ENCODE measurements around the gene SLCO4A1.

Gene SLCO4A1

DNA sequence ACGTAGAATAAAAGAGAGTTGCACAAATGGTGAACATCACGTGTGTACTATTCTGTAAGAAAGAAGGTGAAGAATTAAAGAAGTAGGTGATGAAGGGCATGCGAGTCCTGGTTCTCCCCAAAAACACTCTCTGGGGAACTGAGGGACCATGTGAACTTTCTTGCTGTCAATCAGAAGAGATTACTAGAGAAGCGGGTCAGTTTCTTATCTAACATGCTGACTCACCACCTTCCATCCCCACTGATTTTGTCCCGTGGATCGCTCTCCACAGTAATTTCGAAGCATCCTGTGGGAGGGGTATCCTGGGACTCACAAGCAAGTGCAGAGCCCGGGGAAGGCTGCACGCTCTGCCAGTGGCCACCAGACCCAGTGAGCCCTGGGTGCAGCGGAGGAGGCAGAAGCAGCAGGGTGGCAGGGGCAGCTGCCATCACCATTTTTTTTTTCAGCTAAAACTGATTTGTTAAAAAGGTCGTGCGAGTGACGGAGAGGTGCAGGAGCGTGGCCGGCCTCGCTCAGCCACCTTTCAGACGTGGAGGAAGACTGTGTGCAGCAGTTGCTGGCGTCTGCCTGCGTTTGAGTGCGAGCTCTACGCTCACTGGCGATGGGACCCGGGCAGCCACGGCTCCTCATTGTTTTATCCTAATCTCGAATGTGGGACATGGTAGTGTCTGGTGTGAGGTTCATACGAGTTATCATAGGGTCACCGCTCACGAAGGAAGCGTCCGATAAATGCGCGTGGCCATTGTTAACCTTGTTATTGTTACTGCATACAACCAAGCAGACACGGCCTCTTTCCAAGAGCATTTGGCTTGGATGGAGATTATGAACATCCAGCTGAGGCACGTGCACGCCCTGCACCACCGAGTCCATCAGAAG lies 28.0 kb upstream of the SLCO4A1 start:
- no peak for DNase-seq
- TF ChIP-seq, protein P1, sequence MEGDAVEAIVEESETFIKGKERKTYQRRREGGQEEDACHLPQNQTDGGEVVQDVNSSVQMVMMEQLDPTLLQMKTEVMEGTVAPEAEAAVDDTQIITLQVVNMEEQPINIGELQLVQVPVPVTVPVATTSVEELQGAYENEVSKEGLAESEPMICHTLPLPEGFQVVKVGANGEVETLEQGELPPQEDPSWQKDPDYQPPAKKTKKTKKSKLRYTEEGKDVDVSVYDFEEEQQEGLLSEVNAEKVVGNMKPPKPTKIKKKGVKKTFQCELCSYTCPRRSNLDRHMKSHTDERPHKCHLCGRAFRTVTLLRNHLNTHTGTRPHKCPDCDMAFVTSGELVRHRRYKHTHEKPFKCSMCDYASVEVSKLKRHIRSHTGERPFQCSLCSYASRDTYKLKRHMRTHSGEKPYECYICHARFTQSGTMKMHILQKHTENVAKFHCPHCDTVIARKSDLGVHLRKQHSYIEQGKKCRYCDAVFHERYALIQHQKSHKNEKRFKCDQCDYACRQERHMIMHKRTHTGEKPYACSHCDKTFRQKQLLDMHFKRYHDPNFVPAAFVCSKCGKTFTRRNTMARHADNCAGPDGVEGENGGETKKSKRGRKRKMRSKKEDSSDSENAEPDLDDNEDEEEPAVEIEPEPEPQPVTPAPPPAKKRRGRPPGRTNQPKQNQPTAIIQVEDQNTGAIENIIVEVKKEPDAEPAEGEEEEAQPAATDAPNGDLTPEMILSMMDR (IDR thresholded peaks at IDR 0.05; ENCODE audit: low read depth, low read length) = no peak
- no peaks in the 10 kb centered on the region; the same call in 1 of the 2 replicates for H3K4me1 ChIP-seq

DNA sequence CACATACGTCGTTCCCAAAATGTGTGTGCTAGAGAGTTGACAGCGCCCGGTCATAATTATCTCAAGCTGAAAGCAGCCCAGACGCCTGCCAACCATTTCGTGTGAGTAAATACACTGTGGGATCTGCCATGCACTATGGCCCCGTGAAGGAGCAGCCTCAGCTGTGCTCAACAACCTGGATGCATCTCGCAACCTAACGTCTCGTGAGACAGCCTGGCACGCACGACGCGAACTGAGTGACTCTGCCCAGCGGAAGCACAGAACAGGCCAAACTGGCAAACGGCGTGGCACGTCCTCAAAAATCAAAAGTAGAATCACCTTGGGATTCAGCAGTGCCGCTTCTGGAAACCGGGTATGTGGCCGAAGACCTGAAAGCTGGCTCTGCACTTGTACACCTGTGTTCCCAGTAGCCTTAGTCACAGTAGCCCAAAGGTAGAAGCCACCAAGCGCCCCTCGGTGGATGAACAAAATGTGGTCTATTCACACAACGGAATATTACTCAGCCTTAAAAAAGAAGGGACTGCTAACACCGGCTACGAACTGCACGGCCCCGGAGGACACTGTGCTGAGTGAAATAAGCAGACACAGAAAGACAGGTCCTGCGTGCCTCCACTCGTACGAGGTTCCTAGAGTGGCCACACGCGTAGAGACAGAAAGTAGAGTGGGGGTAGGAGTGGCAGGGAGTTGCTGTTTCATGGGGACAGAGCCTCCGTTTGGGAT lies 27.2 kb upstream of the SLCO4A1 start:
- H3K9me3 ChIP-seq = peaks cover 2% of the 10 kb centered on the region; the same call in 1 of the 2 replicates
- no peaks in the 10 kb centered on the region; the same call in 1 of the 2 replicates for H3K4me1 ChIP-seq
- no peak for DNase-seq
- TF ChIP-seq, protein P1 (IDR thresholded peaks at IDR 0.05; ENCODE audit: low read depth, low read length) = no peak
- H3K27me3 ChIP-seq = no peaks in the 10 kb centered on the region
- no peaks in the 10 kb centered on the region for H3K36me3 ChIP-seq
- H3K4me3 ChIP-seq (ENCODE audit: low read depth, low read length) = no peak overlapping the region

More for the DNA sequence above, 28.0 kb upstream of the SLCO4A1 start:
- Histone ChIP-seq H3K36me3 (no peaks in the 10 kb centered on the region), H3K27me3 (no peaks in the 10 kb centered on the region), H3K9me3 (peaks cover 2% of the 10 kb centered on the region; the same call in 1 of the 2 replicates), H3K4me3 (ENCODE audit: low read depth, low read length) (no peak overlapping the region)

DNA sequence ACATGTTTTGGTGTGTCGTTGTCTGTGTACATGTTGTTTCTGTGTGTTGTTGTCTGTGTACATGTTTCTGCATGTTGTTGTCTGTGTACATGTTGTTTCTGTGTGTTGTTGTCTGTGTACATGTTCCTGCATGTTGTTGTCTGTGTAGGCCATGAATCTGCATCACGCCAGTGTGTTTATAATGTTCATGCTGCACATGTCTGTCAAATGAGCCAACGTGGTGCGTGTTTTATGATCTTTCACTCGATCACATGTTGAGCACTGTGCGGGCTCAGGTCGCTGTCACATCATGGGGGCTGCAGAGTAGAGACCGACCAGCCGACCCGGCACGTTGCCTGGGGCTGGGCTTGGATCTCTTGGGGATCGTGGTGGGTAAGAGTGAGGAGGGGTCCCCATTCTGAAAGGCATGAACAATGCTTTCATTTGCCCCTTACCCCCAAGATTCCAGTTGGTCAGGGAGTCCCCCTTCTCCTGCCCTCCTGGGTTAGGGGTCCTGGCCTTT lies 26.5 kb upstream of the SLCO4A1 start:
- DNase-seq = no peak
- TF ChIP-seq, protein P1 (IDR thresholded peaks at IDR 0.05; ENCODE audit: low read depth, low read length) = no peak
- Histone ChIP-seq H3K4me3 (ENCODE audit: low read depth, low read length) (no peak overlapping the region), H3K4me1 (no peaks in the 10 kb centered on the region; the same call in 1 of the 2 replicates), H3K36me3 (no peaks in the 10 kb centered on the region), H3K9me3 (peaks cover 2% of the 10 kb centered on the region; the same call in 1 of the 2 replicates), H3K27me3 (no peaks in the 10 kb centered on the region)

DNA sequence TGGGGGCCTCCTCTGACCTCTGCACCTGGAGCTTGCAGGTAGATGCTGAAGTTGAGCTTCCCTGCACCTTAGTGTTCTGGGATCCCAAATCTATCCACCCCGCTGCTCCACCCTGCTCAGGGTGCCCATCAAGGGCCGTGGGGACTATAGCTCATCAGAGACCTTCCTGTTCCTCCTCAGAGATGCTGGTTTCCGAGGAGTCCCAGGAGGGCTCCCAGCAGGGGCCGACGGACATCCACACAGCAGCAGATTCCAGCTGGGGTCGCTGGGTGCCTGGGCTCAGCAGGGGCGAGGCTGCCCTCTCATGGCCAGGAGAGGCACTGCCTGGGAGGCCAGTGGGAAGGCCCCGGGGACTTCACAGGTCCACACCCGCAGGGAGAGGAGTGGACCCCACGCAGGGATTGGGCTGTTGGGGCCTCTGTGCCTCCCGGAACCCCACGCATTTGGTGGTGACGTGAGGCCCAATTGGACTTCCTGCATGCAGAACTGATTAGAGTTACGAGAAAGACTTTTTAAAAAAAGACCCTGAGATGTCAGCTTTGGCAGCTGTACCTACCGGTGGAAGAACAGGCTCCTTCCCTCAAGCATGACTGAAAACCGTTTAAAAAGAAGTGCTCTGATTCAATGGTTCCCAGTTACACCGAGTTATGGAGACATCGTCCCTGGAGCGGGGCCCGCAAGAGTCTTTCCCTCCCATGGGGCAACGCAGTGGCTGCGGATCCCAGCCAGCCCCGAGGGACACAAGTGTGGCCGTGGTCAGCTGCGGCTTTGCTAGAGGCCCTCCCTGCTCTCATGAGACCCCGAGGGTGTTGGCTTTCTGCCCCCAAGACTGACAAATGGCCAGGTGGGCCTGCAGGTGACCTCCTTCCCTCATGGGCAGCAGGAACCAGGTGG lies 25.3 kb upstream of the SLCO4A1 start:
- Histone ChIP-seq H3K4me1 (no peaks in the 10 kb centered on the region; the same call in none of the 2 replicates), H3K9me3 (no peaks in the 10 kb centered on the region), H3K27me3 (no peaks in the 10 kb centered on the region), H3K4me3 (ENCODE audit: low read depth, low read length) (no peak overlapping the region), H3K36me3 (no peaks in the 10 kb centered on the region)
- peak; percentile 90 for DNase-seq
- TF ChIP-seq, protein P1 (IDR thresholded peaks at IDR 0.05; ENCODE audit: low read depth, low read length) = peak; percentile 99

DNA sequence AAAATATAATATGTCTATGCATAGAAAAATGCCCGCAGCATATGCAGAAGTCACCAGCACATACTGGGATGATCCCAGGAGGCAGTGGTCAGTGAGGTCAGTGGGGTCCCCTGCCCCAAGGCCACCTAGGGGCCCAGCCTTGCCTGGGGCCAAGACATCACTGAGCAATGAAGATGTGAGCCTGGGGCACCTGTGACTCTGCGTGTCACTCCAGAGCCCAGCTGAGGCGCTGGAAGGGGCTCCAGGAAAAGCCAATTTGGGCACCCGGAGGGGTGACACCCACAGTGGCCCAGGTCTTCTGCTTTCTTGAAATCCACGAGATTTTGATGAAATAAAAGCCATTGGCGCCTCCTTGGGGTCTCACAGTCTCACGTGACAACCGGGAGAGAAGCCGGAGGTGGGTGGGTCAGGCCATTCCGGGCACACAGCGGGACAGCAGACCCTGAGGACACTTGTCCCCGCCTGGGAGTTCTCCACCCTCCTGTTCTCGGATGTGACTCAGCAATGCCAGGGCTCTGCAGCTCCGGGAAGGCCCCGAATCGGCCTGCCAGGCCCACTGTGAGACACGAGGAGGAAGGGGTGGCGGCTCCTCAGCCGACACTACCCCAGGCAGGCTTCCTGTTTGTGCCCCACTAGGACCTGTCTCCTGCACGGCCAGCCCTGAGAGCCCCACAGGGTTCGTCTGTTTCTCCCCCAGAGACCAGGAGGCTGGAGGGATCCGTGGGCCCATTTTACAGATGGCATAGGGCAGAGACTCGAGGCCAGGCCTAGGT lies 24.4 kb upstream of the SLCO4A1 start:
- Histone ChIP-seq H3K9me3 (no peaks in the 10 kb centered on the region), H3K27me3 (no peaks in the 10 kb centered on the region), H3K4me1 (peaks cover 5% of the 10 kb centered on the region), H3K36me3 (no peaks in the 10 kb centered on the region), H3K4me3 (ENCODE audit: low read depth, low read length) (no peak overlapping the region)
- DNase-seq = no peak
- TF ChIP-seq, protein P1 (IDR thresholded peaks at IDR 0.05; ENCODE audit: low read depth, low read length) = no peak
